Amniotic epithelial cell (primary cell): ENCODE data around the gene RNF144A.

Experiments used
- DNase-seq: peaks from one replicate; pipeline ENCODE4 v3.0.0-alpha.2; 2010; ENCODE audit warnings: low read depth

RNF144A gene

DNA sequence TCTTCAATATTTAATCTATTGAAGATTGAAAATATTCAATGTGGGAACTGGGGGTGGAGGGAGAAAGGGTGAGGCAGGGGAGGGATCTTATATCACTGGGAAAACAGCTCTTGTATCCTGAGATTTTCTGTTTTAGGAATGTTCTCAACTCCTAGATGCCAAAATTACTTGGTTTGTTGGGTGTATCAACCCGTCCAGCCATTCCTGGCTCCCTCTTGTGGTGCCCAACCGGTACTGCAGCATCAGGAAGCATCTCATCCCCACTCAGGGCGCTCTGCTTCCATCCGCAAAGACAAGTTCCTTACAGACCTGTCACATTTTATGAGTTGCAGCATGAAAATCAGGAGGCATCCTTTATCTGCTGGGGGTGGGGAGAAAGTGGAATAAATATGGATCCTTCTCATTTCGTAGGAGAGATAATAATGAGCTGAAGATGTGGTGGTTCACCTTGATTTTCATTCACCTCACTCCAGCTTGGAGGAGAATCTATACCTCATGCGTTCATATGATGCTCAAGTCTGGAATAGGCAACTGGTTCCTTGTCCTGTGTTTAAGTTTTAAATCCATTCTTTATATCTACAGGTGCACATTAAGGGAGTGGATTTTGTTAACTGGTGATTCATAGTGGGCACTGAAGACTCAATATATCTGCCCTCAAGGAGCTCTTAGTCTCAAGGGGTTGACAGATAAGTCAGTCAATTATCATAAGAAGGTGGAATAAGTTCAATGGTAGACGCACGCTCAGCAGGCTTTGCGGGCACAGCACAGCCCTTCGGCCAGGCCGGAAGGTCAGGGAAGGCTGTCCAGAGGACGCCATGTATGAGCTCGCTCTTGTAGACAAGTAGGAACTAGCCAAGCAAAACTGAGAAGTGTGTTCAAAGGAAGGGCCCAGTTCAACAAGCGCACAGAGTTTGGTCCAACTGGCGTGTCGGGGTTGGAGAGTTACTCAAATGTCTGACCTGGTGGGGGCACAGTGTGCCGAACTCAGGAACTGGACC lies 127.3 kb downstream of the RNF144A start:
- peak; percentile 54 for DNase-seq

- no peak for DNase-seq
Observed at GRCh38 chr2:7045601-7046590, 128.7 kb downstream of the RNF144A start.

GRCh38 chr2:7047661-7048060 lies 130.4 kb downstream of the RNF144A start:
- no peak for DNase-seq

- no peak for DNase-seq
Observed at GRCh38 chr2:7048762-7049294, 131.6 kb downstream of the RNF144A start.

- no peak for DNase-seq
Observed at GRCh38 chr2:7052404-7052803, 135.2 kb downstream of the RNF144A start.

DNA sequence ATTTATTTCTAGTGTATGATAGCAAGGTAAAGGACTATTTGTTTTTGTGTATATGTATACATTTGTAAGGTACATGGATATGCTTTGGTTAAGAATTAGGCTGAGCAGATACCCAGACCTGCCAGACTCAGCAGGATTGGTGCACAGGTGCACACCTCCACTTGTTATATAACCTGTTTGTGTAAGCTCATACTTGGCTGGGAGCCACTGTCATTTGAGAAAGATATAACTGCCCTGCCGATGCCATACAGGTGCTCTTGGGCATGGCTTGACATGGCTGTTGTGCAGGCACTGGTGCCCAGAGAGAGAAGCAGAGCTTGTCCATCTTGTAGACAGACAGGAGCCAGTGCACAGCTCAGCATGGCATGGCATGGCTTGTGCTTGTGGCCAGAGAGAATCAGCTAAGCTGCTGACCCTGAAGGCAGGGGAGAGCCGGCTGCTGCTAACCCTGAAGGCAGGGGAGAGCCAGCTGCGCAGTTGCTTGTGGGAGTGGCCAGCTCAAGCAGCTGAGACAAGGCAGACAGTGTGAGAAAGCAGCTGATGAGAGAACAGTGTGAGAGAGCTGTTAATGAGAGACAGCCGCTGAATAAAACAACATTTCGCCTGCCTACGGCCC lies 136.5 kb downstream of the RNF144A start:
- DNase-seq: no peak

- DNase-seq: no peak
Observed at GRCh38 chr2:7057865-7058400, 140.7 kb downstream of the RNF144A start.

DNA sequence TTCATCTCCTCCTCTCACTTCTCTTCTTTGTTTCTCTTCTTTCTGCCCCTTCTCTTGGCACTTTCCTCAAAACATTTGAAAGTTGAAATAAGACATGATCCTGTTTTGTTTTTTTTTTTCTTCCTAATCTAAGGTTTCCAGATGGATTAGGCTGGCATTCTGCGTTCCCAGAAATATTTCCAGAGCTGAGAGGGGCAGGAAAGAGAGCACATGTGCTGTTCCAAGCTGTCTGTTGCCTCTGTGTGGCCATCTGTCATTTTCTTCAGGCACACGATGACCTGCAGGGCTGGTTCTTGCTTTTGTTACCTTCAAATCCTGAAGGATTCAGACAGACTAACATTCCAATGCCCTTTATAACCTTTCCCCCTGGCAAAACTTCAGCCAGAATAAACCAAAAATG lies 142.9 kb downstream of the RNF144A start:
- DNase-seq: no peak

DNA sequence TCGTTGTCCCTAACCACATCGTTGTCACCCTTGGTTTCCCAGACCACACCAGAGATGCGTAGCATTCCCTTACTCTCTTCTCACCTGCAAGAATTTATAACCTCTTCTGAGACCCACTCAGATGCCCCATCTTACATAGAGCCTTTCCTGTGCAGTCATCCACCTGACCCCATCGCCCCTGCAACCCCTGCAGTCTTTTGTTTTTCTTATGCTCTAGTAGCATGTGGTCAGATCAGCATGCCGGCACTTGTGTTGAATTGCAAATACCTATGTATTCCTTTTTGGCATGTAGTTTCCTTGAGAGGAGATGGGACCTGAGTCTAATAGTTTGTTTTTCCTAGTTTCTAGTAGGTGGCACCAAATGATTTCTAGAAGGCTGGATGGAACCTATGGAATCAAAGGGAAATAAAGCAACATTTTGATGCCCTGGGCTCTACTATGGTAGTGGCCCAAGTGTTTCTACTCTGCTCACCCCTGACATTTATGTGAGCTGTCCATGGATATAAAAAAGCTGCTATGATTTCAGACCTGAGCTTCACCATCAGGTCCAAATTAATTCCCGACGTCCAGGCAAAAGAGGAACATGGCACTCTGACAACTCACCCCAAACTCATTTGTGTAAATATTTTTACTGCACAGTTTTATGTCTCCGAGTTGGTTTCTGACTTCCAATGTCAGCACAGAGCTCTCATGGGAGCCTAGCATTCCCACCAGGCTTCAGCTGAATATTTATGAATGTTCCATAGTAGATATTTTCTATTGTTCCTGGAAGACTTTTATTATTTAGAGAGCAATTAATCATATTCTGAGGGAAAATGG lies 143.6 kb downstream of the RNF144A start:
- no peak for DNase-seq

GRCh38 chr2:7061450-7061789 lies 144.2 kb downstream of the RNF144A start:
- no peak for DNase-seq

DNA sequence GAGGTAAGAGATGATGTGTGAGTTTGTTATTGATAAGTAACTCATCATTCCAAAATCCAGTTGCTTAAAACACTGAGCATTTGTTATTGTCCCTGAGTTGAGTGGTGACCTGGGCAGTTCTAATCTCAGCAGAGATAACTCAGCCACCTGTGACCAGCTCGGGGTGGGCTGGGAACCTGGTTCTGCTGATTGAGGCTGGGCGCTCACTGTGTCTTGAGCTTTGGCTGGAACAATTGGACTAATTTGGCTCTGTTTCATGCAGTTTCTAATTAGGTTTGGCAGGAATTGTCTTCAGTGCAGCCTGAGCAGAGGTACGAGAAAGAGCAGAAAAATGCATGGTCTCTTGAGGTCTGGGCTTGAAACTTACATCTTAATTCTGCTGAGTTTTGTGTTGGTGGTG lies 144.7 kb downstream of the RNF144A start:
- DNase-seq: no peak

DNA sequence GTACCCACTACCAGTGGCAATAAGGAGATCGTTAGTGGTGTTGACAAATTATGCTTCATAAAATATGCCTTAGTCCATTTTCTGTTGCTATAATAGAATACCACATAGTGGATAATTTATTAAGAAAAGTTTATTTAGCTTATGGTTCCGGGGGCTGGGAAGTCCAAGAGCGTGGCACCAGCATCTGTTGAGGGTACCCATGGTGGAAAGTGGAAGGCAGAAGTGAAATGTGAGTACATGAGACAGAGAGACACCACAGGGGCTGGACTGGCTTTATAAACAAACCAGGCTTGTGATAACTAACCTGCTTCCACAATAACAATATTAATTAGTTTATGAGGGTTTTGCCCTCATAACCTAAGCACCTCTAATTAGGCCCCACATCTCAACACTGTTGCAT lies 146.6 kb downstream of the RNF144A start:
- no peak for DNase-seq

DNA sequence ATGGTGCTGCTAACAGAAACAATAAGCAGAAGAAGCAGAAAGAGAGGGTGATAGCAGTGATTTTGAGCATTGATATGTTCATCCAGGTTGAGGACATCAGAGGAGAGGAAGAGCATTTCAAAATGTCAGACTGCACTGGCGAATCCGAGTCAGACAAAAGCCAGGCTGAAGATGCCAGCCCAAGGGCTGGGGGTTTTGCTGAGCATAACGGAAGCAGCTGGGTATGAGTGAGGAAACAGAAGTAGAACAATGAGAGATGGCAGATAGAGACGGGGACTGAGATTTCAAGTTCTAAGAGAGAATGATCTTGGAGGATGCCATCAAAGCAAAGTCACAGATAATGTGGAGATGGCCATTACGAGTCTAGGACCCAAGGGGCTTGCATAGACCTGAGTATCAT lies 151.2 kb downstream of the RNF144A start:
- no peak for DNase-seq

DNA sequence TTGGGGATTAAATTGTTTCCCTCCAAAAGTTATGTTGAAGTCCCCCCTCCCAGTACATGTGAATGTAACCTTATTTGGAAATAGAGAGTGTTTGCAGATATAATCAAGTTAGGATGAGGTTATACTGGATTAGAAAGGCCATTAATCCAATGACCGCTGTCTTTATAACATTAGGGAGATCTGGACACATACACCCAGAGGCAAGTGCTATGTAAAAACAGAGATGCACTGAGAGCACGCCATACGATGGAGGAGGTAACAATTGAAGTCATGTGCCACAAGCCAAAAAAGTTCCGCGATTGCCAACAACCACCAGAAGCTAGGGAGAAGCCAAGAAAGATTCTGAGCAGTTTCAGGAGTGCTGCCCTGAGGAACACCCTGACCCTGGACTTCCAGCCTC lies 153.3 kb downstream of the RNF144A start:
- no peak for DNase-seq

DNA sequence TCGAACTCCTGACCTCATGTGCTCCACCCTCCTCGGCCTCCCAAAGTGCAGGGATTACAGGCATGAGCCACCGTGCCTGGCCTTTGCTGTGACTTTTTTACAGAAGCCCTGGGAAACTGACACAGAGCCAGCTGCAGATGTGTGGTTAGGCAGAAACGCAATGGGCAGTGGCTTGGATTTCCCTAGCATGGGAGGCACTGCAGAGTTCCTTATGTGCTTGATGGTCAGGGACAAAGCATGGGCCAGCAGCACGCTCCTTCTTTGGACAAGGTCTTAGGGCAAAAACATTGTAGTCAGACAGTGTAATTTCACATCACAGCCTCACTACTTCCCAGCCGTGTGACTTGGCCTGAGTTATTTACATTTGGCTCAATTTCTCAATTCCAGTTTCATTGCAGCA lies 153.9 kb downstream of the RNF144A start:
- no peak for DNase-seq

DNA sequence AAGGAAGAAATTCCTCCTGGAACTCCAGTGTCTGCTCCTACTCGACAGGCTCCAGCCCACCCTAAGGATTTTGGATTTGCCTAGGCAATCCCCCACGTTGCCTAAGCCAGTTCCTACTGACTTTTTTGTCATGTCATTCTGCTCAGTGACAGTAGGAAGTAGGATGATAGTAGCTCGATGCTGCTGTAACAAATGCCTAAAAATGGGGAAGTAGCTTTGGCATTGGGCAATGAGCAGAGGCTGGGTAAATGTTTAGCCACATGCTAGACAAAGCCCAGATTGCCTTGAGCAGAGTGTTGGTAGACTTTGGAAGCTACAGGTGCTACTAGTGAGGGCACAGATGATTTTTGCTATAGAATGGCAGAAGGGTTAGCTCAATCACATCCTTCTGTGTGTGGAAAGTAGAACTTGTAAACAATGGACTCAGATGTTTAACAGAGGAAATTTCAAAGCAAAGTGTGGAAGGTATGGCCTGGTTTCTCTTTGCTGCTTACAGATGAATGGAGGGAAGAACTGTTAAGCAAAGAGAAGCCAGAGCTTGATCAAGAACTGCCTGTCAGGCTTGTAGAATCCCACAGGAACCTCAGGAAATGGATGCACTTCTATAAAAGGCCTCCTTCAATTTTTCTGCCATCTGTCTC lies 154.8 kb downstream of the RNF144A start:
- no peak for DNase-seq

- no peak for DNase-seq
Observed at GRCh38 chr2:7073901-7074300, 156.7 kb downstream of the RNF144A start.

DNA sequence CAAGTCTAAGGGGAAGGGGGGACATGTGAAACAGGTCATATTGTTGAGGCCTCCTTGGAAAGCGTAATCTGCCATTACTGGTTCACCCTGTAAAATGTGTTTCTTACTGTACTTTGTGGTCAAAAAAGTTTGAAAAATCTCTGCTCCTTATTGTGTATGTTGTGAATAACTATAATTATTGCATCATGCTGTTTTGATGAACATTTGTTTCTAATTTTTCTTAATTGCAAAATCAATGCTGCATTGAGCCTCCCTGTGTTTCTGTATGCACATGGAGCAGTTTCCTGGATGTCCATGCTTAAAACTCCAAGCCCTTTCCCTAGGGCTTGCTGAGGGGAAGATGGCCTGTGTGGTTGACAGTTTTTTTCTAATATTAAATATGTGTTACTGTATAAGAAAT lies 158.6 kb downstream of the RNF144A start:
- no peak for DNase-seq

DNA sequence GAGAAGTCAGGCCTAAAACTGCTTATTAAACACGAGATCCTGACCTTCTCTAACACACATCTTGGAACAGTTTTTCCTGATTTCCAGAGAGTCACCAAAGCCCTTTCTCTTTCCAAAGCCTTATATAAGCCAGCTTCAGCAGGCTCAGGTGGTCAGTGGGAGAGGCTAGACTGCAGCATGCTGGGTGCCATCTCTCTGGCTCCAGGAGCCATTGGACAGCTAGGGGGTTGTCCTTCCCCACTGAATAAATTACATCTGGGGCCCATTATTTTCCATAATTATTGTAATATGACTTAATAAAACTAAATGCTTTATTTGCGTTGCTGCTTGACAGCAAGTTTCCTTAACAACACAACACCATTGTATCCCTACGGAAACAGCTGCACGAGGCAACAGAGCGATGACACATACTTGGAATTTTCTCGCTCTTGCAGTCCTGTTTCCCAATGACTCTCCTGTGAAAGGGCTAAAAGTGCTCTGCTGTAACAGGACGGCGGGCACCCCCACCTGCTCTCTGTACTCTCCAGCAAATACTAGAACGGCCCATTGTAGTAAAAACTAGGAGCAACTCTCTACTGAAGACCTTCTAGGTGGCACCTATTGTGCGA lies 160.6 kb downstream of the RNF144A start:
- DNase-seq: peak; percentile 5
